HepG2 (cell line): ENCODE measurements around the gene TMX1. TPM values are rescaled to one million over a fixed set of nuclear protein-coding genes. Genes with fewer than 3 reads are reported as not detected.

Experiments
- ATAC-seq: fragments of 200-7000 bp; cut with Tn5 transposase; 3 replicates; pipeline ENCODE4 v1.9.1; 2020; ENCODE audit warnings: mild to moderate bottlenecking, moderate library complexity
- BruUV-seq: library from RNA; stranded (reverse); fragments of 400-500 nt; replicated peaks from 2 replicates; lab custom pipeline; 2021; lab: Mats Ljungman, UMichigan
- CTCF ChIA-PET: fragments of 300-600 bp; formaldehyde crosslinking; extraction: SDS; loops from one replicate; lab custom pipeline; 2021; ENCODE audit warnings: low total read pairs, inconsistent platforms, low intra/inter-chr PET ratio; lab: Yijun Ruan, JAX
- POLR2A ChIA-PET: fragments of 350-600 bp; sonication (Branson Sonifier 250); formaldehyde crosslinking; loops from one replicate; lab custom pipeline; 2020; ENCODE audit warnings: antibody characterized with exemption, inconsistent platforms; lab: Yijun Ruan, JAX
- DNase-seq: peaks from one replicate; pipeline ENCODE4 v3.0.0-alpha.2; 2015; ENCODE audit warnings: low spot score
- FAIRE-seq: peaks from 3 replicates; lab custom pipeline; 2011; peaks lifted over from hg19 to GRCh38; lab: Jason Lieb, UNC
- H2AFZ ChIP-seq: one replicate; pipeline ENCODE4 v1.6.1; 2011; ENCODE audit warnings: low read length, inconsistent platforms
- H3K27ac ChIP-seq: fragments of 300-600 bp; 3 replicates; pipeline ENCODE4 v1.8.0; 2011; ENCODE audit warnings: mixed run types, mild to moderate bottlenecking, mixed read lengths, low read length, inconsistent platforms; ENCODE audit not compliant: insufficient read depth; ENCODE audit errors: extremely low read length
- H3K27me3 ChIP-seq, 2 experiments: fragments of 200-600 bp in 1 of 2; 2 replicates in 1 of 2; 3 replicates in 1 of 2; pipeline versions ENCODE4 v1.6.0 to v1.8.0; 2011; ENCODE audit warnings: low read length in 2 of 2, mild to moderate bottlenecking in 2 of 2, moderate library complexity in 2 of 2, inconsistent platforms in 1 of 2; ENCODE audit not compliant: insufficient read depth in 2 of 2, control insufficient read depth in 1 of 2
- H3K36me3 ChIP-seq, 2 experiments: fragments of 200-600 bp in 1 of 2; replicated peaks in 1 of 2; 2 replicates in 1 of 2; 3 replicates in 1 of 2; pipeline versions ENCODE4 v1.5.1 to v1.8.0; 2011; ENCODE audit warnings: low read length in 2 of 2, inconsistent platforms in 1 of 2; ENCODE audit not compliant: insufficient read depth in 2 of 2, control insufficient read depth in 1 of 2
- H3K4me1 ChIP-seq: 2 replicates; pipeline ENCODE4 v1.5.1; 2012; ENCODE audit warnings: low read length, inconsistent platforms; ENCODE audit not compliant: insufficient read depth
- H3K4me2 ChIP-seq: 2 replicates; pipeline ENCODE4 v1.6.0; 2011; ENCODE audit warnings: low read depth, low read length, inconsistent platforms
- H3K4me3 ChIP-seq, 3 experiments: fragments of 200-600 bp in 1 of 3; sonication (generic), shearing (Covaris generic) in 1 of 3; replicated peaks in 1 of 3; 2 replicates each; pipeline ENCODE4 v1.5.1; 2011 to 2016; ENCODE audit warnings: low read length in 3 of 3, inconsistent platforms in 2 of 3, low read depth in 2 of 3, mild to moderate bottlenecking in 2 of 3, control low read depth in 1 of 3, mixed read lengths in 1 of 3; ENCODE audit not compliant: insufficient read depth in 1 of 3
- H3K79me2 ChIP-seq: one replicate; pipeline ENCODE4 v1.6.1; 2011; ENCODE audit warnings: low read length, inconsistent platforms; ENCODE audit not compliant: insufficient read depth
- H3K9ac ChIP-seq: 2 replicates; pipeline ENCODE4 v1.6.0; 2011; ENCODE audit warnings: mild to moderate bottlenecking, low read depth, low read length, inconsistent platforms; ENCODE audit not compliant: insufficient read depth
- H3K9me3 ChIP-seq: 2 replicates; pipeline ENCODE4 v1.5.1; 2012; ENCODE audit warnings: mild to moderate bottlenecking, low read length
- H4K20me1 ChIP-seq: 2 replicates; pipeline ENCODE4 v1.6.0; 2011; ENCODE audit warnings: inconsistent platforms, mild to moderate bottlenecking, low read length, moderate library complexity; ENCODE audit not compliant: insufficient read depth
- CENPBD1 ChIP-seq: sonication (generic); formaldehyde crosslinking; IDR thresholded peaks from 2 replicates; pipeline ENCODE4 v1.8.0; 2022; ENCODE audit warnings: missing genetic modification reagents, low read depth, mild to moderate bottlenecking, borderline replicate concordance
- HOMEZ ChIP-seq: IDR thresholded peaks from 2 replicates; pipeline ENCODE4 v1.6.1; 2016; ENCODE audit warnings: low read depth
- MAFK ChIP-seq, 2 experiments: IDR thresholded peaks in 1 of 2; conservative IDR thresholded peaks in 1 of 2; 2 replicates each; pipeline ENCODE4 v1.6.1; 2011; ENCODE audit warnings: improper control_type of control experiment in 2 of 2, low read length in 2 of 2
- NR0B2 ChIP-seq: sonication (generic); formaldehyde crosslinking; IDR thresholded peaks from 2 replicates; pipeline ENCODE4 v1.4.0; 2020; ENCODE audit warnings: mild to moderate bottlenecking, missing genetic modification reagents
- PATZ1 ChIP-seq: sonication (generic); formaldehyde crosslinking; IDR thresholded peaks from 2 replicates; pipeline ENCODE4 v1.4.0; 2020; ENCODE audit warnings: missing genetic modification reagents
- RFX1 ChIP-seq: fragments of 450-650 bp; IDR thresholded peaks from 2 replicates; pipeline ENCODE4 v1.6.1; 2017
- SP5 ChIP-seq: IDR thresholded peaks from 2 replicates; pipeline ENCODE4 v1.6.1; 2016; ENCODE audit warnings: low read depth, borderline replicate concordance
- ZBTB7A ChIP-seq: sonication (generic); formaldehyde crosslinking; IDR thresholded peaks from 2 replicates; pipeline ENCODE4 v1.8.0; 2022; ENCODE audit warnings: mild to moderate bottlenecking, missing genetic modification reagents
- ZNF136 ChIP-seq: sonication (generic); formaldehyde crosslinking; IDR thresholded peaks from 2 replicates; pipeline ENCODE4 v1.8.1; 2022; ENCODE audit warnings: low read depth, mild to moderate bottlenecking, moderate library complexity, missing genetic modification reagents
- ZNF207 ChIP-seq: fragments of 450-650 bp; IDR thresholded peaks from 2 replicates; pipeline ENCODE4 v1.6.1; 2016; ENCODE audit warnings: antibody characterized with exemption, borderline replicate concordance
- ZNF354B ChIP-seq: sonication (generic); formaldehyde crosslinking; IDR thresholded peaks from 2 replicates; pipeline ENCODE4 v1.8.0; 2022; ENCODE audit warnings: mild to moderate bottlenecking, missing genetic modification reagents
- ZNF580 ChIP-seq: IDR thresholded peaks from 2 replicates; pipeline ENCODE4 v1.6.1; 2016; ENCODE audit warnings: low read depth, borderline replicate concordance
- ZSCAN30 ChIP-seq: sonication (generic); formaldehyde crosslinking; IDR thresholded peaks from 2 replicates; pipeline ENCODE4 v1.5.0; 2020; ENCODE audit warnings: mild to moderate bottlenecking, missing genetic modification reagents
- WGBS: methylation state at CpG from one replicate; pipeline ENCODE4 v1.1.6; 2017; ENCODE audit warnings: low lambda C conversion rate; 5-methylcytosine and 5-hydroxymethylcytosine counted together
- in situ Hi-C: cut with HindIII; loops from 2 replicates; pipeline ENCODE4 v1.10.0; 2017; ENCODE audit warnings: low pct_unique_long_range_greater_than_20kb; ENCODE audit not compliant: extremely low pct_ligation_motif_present
- intact Hi-C: fragments of 100-400 bp; cut with micrococcal nuclease; formaldehyde crosslinking; loops from one replicate; pipeline ENCODE4 v1.10.0; 2022; ENCODE audit not compliant: unreplicated experiment
- polyA plus RNA-seq, 8 experiments: library from polyadenylated mRNA; depleted of rRNA in 3 of 8; stranded (reverse) in 7 of 8; unstranded in 1 of 8; fragments of >200 nt; fragmentation: Illumina TruSeq in 4 of 8; extraction: Trizol in 4 of 8; gene quantifications; 2 replicates each; pipeline versions ENCODE4 v1.2.1 to v1.2.3, GENCODE V29; 2011 to 2016; ENCODE audit warnings: low read depth in 4 of 8, missing spikeins in 1 of 8, mixed read lengths in 1 of 8; ENCODE audit not compliant: insufficient read depth in 1 of 8
- total RNA-seq, 5 experiments: library from RNA; depleted of rRNA; stranded (reverse); fragments of >200 nt; fragmentation: Illumina TruSeq; extraction: Trizol; gene quantifications; 2 replicates each; pipeline ENCODE4 v1.2.3, GENCODE V29; 2016; ENCODE audit warnings: low read depth in 1 of 5

TMX1 gene
- total and polyA plus RNA-seq, 2 of the 13 experiments (the other 11 are each of a cell fraction or from before 2014, with no cell fraction given): 23.0 to 56.8 TPM

GRCh38 chr14:51224551-51224950 lies 15.5 kb upstream of the TMX1 start:
- no peaks in the 10 kb centered on the region for H3K79me2 ChIP-seq
- H3K27ac ChIP-seq: no peak overlapping the region
- intact Hi-C loops (loop anchor here (5.0 kb wide), 1 partner anchor 67 kb away; no protein-coding TSS in a partner anchor), in situ Hi-C loops (no loop called here)
- no peak overlapping the region for H2AFZ ChIP-seq
- no peaks in the 10 kb centered on the region for H3K36me3 ChIP-seq
- peaks cover 7% of the 10 kb centered on the region; the same call in 1 of the 2 replicates for H3K9me3 ChIP-seq
- ATAC-seq: no peak
- H3K27me3 ChIP-seq: no peaks in the 10 kb centered on the region
- H3K4me1 ChIP-seq: no peaks in the 10 kb centered on the region
- no peaks in the 10 kb centered on the region for H4K20me1 ChIP-seq
- H3K4me2 ChIP-seq: no peak overlapping the region
- no peak overlapping the region for H3K4me3 ChIP-seq
- CTCF ChIA-PET: no interaction called here
- POLR2A ChIA-PET: no interaction called here
- TF ChIP-seq ZNF207 (no peak), RFX1 (no peak), ZSCAN30 (CRISPR knock-in tag) (no peak), ZNF354B (CRISPR knock-in tag) (no peak), ZNF580 (CRISPR knock-in tag) (no peak), CENPBD1 (CRISPR knock-in tag) (no peak), ZNF136 (CRISPR knock-in tag) (no peak), SP5 (no peak), ZBTB7A (no peak), HOMEZ (CRISPR knock-in tag) (no peak), MAFK (conservative IDR thresholded peaks at IDR 0.05 in 1 of 2, IDR thresholded peaks at IDR 0.05 in 1 of 2; ENCODE audit: low read length in 2 of 2) (no peak), NR0B2 (CRISPR knock-in tag) (no peak), PATZ1 (CRISPR knock-in tag) (no peak)
- TF ChIP-seq, all 625 proteins: peak for 0
- DNase-seq (no peak), FAIRE-seq (no peak)
- no peak overlapping the region for H3K9ac ChIP-seq
- BruUV-seq: no TSS peak
- WGBS: 91% methylated on average over 1 of the region's 1 CpG
